RWPE1 (cell line): Measurements from ENCODE around the gene PRR30.

Source experiments
- CTCF ChIA-PET: fragments of 350-600 bp; sonication (Branson Sonifier 250); formaldehyde crosslinking; extraction: SDS; loops from one replicate; lab custom pipeline; 2021; lab: Yijun Ruan, JAX
- POLR2A ChIA-PET: fragments of 400-600 bp; formaldehyde crosslinking; extraction: SDS; loops from one replicate; lab custom pipeline; 2020; ENCODE audit warnings: antibody characterized with exemption; ENCODE audit not compliant: low non-redundant PET; lab: Yijun Ruan, JAX
- DNase-seq: peaks from one replicate; pipeline ENCODE4 v3.0.0; 2012; ENCODE audit warnings: low spot score
- H3K27ac ChIP-seq: fragments of 450-650 bp; 2 replicates; pipeline ENCODE4 v1.5.1; 2017
- TF ChIP-seq, protein P1 (sequence below): fragments of 450-650 bp; conservative IDR thresholded peaks from 2 replicates; pipeline ENCODE4 v1.5.1; 2017; ENCODE audit warnings: low read depth, mild to moderate bottlenecking

PRR30 gene

DNA sequence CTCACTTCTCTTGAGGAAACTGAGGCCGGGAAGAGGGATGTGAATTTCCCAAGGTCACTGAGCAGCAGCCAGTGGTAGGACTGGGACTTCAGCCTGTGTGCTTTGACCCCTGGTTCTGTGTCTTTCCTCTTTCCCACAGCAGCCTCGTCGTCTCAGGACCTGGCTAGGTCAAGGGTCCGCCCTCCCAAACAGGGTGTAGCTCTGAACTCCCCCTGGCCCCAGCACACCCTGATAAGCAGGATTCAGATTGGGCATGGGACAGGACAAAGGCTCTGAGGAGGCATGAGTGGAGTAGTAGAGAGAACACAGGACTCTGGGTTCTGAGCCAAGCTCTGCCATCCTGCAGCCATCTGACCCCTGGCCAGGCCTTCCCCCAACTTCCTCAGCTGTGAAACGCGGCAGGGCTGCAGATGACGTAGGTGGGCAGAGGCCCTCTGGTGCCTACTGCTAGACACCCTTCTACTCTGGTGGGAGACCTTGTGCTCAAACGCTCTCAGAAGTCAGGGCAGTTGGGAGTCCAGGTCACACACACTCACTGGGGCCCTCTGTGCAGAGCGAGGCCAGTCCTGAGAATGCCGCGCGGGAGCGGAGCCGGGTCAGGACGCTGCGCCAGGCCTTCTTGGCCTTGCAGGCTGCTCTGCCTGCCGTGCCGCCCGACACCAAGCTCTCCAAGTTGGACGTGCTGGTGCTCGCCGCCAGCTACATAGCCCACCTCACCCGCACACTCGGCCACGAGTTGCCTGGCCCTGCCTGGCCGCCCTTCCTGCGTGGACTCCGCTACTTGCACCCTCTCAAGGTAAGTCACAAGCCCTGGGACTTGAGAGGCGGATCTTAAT, 10.6 kb upstream of the PRR30 start:
- ChIA-PET POLR2A (no interaction called here), CTCF (interaction anchor here (1.3 kb wide), 1 partner anchor 21 kb away, joined by 7 read pairs; no protein-coding TSS in a partner anchor)
- DNase-seq = no peak
- TF ChIP-seq, protein P1, sequence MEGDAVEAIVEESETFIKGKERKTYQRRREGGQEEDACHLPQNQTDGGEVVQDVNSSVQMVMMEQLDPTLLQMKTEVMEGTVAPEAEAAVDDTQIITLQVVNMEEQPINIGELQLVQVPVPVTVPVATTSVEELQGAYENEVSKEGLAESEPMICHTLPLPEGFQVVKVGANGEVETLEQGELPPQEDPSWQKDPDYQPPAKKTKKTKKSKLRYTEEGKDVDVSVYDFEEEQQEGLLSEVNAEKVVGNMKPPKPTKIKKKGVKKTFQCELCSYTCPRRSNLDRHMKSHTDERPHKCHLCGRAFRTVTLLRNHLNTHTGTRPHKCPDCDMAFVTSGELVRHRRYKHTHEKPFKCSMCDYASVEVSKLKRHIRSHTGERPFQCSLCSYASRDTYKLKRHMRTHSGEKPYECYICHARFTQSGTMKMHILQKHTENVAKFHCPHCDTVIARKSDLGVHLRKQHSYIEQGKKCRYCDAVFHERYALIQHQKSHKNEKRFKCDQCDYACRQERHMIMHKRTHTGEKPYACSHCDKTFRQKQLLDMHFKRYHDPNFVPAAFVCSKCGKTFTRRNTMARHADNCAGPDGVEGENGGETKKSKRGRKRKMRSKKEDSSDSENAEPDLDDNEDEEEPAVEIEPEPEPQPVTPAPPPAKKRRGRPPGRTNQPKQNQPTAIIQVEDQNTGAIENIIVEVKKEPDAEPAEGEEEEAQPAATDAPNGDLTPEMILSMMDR = no peak
- H3K27ac ChIP-seq = no peak overlapping the region

DNA sequence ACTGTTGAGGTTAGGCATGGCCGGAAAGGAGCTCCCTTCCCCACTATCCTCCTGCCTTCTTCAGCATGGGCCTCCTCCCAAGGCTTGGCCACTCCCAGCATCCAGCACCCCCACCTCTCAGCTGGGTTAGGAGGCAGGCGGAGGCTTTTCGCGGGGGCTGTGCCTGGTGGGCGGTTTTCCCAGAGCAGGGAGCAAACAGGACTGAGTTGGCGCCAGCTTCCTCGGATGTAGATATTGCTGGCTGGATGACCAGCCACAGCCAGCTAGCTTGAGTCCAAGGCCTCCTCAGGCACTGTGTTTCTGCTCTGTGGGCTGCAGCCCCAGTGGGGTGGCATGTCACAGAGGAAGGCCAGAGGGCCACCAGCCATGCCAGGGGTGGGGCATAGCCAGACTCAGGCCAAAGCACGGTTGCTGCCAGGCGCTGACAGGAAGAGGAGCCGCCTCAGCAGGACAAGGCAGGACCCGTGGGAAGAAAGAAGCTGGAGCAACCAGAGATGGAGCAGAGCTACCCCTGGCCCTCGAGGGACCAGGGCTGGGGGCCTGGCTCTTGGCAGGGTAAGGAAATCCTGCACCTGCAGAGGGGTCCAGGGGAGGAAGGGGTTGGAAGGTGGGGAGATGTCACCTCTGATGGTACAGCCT, 9.7 kb upstream of the PRR30 start, which contains the start of gene TCF23:
TSS of gene TCF23 (plus strand) at position 204 of the 639 bp plus-strand sequence. CDS start at position 334, 130 bp downstream.
- ChIA-PET CTCF (interaction anchor here (1.3 kb wide), 1 partner anchor 21 kb away, joined by 7 read pairs; no protein-coding TSS in a partner anchor), POLR2A (no interaction called here)
- no peak within 1 kb of the TSS for H3K27ac ChIP-seq
- TF ChIP-seq, protein P1 = no peak
- no peak for DNase-seq

DNA sequence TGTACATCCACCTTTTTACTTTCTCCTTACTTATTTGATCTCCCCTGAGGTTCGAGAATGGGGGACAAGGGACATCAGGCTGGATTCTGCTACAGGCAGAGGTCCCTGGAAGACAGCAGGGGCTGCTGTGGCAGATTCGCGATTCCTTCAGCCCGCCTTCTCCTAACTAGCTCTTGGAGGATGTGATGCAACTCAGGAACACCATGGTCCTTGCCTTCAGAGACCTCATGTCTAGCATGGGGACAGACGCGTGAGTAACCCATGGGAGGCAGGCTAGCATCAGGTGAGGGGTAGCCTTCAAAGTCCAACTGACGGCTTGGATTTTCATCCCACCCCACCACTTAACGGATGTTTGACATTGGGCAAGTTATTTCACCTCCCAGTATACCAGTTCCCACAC, 8.7 kb upstream of the PRR30 start:
- CTCF ChIA-PET = no interaction called here
- TF ChIP-seq, protein P1 = no peak
- POLR2A ChIA-PET = no interaction called here
- no peak overlapping the region for H3K27ac ChIP-seq
- no peak for DNase-seq

DNA sequence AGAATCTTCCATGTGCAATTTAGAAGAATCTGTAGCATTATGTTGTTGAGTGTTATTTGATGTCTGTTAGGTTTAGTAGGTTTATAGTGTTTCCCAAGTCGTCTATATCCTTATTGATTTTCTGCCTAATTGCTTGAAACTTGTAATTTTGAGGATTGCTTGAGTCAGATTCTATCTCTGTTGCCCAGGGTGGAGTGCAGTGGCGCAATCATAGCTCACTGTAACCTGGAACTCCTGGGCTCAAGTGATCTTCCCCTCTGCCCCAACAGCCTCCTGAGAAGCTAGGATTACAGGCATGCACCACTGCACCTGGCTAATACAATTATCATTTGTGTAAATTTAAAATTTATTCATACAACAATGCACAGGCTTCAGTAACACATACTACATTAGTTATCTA, 6.5 kb upstream of the PRR30 start:
- TF ChIP-seq, protein P1 = no peak
- ChIA-PET CTCF (interaction anchor here (0.6 kb wide), 1 partner anchor 24 kb away, joined by 3 read pairs; no protein-coding TSS in a partner anchor), POLR2A (no interaction called here)
- H3K27ac ChIP-seq = no peak overlapping the region
- DNase-seq = no peak

DNA sequence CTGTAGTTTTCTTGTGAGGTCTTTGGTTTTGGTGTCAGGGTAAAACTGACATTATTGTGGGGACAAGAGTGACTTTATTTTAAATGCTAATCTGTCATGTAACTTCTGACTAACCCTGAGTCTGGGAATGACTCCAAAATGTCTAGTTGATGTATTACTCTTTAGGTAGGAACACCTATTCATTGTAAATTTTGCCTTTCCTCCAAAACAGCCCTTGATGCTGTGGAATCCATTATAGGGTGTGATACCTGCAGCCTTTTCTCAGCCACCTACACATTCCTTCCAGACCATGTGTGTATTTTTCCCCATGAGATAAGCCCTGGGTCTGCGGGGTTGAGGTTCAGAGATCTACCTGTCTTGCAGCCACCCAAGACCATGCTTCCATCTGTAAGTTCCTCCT, 4.1 kb upstream of the PRR30 start:
- TF ChIP-seq, protein P1 = no peak
- POLR2A ChIA-PET = no interaction called here
- CTCF ChIA-PET = no interaction called here
- H3K27ac ChIP-seq = no peak overlapping the region
- no peak for DNase-seq

DNA sequence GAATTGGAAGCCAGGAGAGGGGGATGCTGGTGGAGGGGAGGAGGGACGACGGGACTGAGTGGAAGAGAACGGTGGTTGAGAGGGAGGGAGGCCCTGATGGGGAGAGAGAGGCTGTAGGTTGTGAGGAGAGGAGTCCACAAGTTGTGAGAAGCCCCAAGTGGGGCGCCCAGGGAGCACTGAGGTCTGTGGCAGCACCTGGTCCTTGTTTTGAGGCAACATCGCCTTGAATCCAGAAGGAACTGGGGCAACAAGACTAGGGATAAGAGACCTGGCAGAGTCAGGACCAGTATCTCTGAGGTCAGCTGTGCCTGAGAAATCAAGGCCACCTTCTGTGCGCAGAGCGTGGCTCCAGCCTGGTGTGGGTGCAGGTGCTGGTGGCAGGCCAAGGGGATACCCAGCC, 1.1 kb downstream of the PRR30 start:
- H3K27ac ChIP-seq = no peak overlapping the region
- ChIA-PET CTCF (no interaction called here), POLR2A (no interaction called here)
- no peak for DNase-seq
- TF ChIP-seq, protein P1 = no peak
